Psoas muscle (tissue), 8 donors: ENCODE measurements around the gene ITIH5. TPM values are rescaled to one million over a fixed set of nuclear protein-coding genes. Genes with fewer than 3 reads are reported as not detected.

Source experiments
- ATAC-seq, 4 donors: fragments of 200-7000 bp; cut with Tn5 transposase; one replicate each; pipeline ENCODE4 v1.9.1; 2020; ENCODE audit warnings: moderate library complexity in 3 of 4, mild to moderate bottlenecking in 2 of 4
- DNase-seq, 2 donors: peaks; one replicate each; pipeline ENCODE4 v3.0.0-alpha.2; 2020
- H3K27ac ChIP-seq: fragments of 200-600 bp; one replicate; pipeline ENCODE4 v1.8.0; 2022
- H3K27me3 ChIP-seq, 3 donors: fragments of 200-600 bp in 1 of 3; one replicate each; pipeline versions ENCODE4 v1.6.1 to v1.8.0; 2013 to 2022; ENCODE audit warnings: low read length in 2 of 3, mild to moderate bottlenecking in 2 of 3, moderate library complexity in 1 of 3; ENCODE audit not compliant: insufficient read depth in 3 of 3
- H3K36me3 ChIP-seq, 2 donors: fragments of 200-600 bp in 1 of 2; one replicate each; pipeline versions ENCODE4 v1.6.1 to v1.8.0; 2013 to 2022; ENCODE audit warnings: low read depth in 1 of 2, mild to moderate bottlenecking in 1 of 2, moderate library complexity in 1 of 2; ENCODE audit not compliant: insufficient read depth in 1 of 2
- H3K4me1 ChIP-seq: fragments of 200-600 bp; one replicate; pipeline ENCODE4 v1.8.0; 2022
- H3K4me3 ChIP-seq: fragments of 200-600 bp; one replicate; pipeline ENCODE4 v1.8.0; 2022; ENCODE audit warnings: mild to moderate bottlenecking
- H3K9me3 ChIP-seq: fragments of 200-600 bp; one replicate; pipeline ENCODE4 v1.8.0; 2022
- CTCF ChIP-seq: fragments of 200-600 bp; IDR thresholded peaks from one replicate; pipeline ENCODE4 v1.8.0; 2022; ENCODE audit warnings: antibody characterized with exemption
- WGBS, 3 donors: extraction: QIAGEN DNeasy Blood & Tissue Kit; methylation state at CpG; one replicate each; pipeline versions ENCODE4 v1.1.6 to v1.1.7; 2013; 5-methylcytosine and 5-hydroxymethylcytosine counted together
- intact Hi-C, 2 donors: fragments of 100-400 bp; cut with DNase I; formaldehyde crosslinking; loops; one replicate each; pipeline versions ENCODE4 v1.11.0 to v1.14.2; 2022
- polyA plus RNA-seq, 3 donors: library from polyadenylated mRNA; stranded (reverse); fragments of 200-250 nt; gene quantifications; one replicate each; pipeline ENCODE4 v1.2.3, GENCODE V29; 2013
- total RNA-seq, 4 donors: library from RNA; stranded (reverse); fragmentation: NEBNext Ultra II Directional in 2 of 4; extraction: Animal tissue kit (Norgen Biotek cat#: 25700) in 2 of 4; gene quantifications; one replicate each; pipeline versions ENCODE4 v1.2.1 to v1.2.4, GENCODE V29; 2021 to 2023
- donor health status: healthy with polysubstance abuse.
- donor health status: DM: no; HTN: no; CAD: no; lungs with moderate emphysema.
- donor health status: Bipolar disorder and iron deficiency.
- donor health status: healthy.
- donor health status: DM: yes; HTN: yes; CAD: no.
- donor health status: DM: no; HTN: no; CAD: no.
- donor health status: DM: no; HTN: no; CAD: no.
- donor health status: DM: yes; HTN: yes; CAD: no.

The ITIH5 gene
- total and polyA plus RNA-seq, 7 donors: 1.3 to 13.0 (median 2.9) TPM

- peaks cover 0 to 6% (median 0%) of the 10 kb centered on the region in 3 donors for H3K27me3 ChIP-seq
- no peak for DNase-seq
- no peaks in the 10 kb centered on the region for H3K36me3 ChIP-seq
- TF ChIP-seq CTCF: no peak
- 25 to 54% (median 34%) methylated on average over 7 of the region's 7 CpGs for WGBS, 3 donors
- ATAC-seq: no peak
- no peaks in the 10 kb centered on the region for H3K9me3 ChIP-seq
- H3K4me1 ChIP-seq: no peaks in the 10 kb centered on the region
- H3K4me3 ChIP-seq: no peak overlapping the region
- intact Hi-C loops: no loop called here
- H3K27ac ChIP-seq: no peak overlapping the region
These were observed 14.8 kb downstream of the ITIH5 start for GRCh38 chr10:7651853-7652470.

GRCh38 chr10:7649673-7650300, 17.0 kb downstream of the ITIH5 start:
- intact Hi-C loops: no loop called here
- 40 to 50% (median 49%) methylated on average over 6 of the region's 6 CpGs for WGBS, 3 donors
- TF ChIP-seq CTCF: no peak
- Histone ChIP-seq H3K4me3 (no peak overlapping the region), H3K36me3 (no peaks in the 10 kb centered on the region), H3K27me3 (peaks cover 0 to 6% (median 0%) of the 10 kb centered on the region in 3 donors), H3K4me1 (no peaks in the 10 kb centered on the region), H3K27ac (no peak overlapping the region), H3K9me3 (no peaks in the 10 kb centered on the region)
- DNase-seq: peak in 1 of 2 donors; percentile 54
- ATAC-seq: peak in 3 of 4 donors; percentile 33 to 80 (median 68)

DNA sequence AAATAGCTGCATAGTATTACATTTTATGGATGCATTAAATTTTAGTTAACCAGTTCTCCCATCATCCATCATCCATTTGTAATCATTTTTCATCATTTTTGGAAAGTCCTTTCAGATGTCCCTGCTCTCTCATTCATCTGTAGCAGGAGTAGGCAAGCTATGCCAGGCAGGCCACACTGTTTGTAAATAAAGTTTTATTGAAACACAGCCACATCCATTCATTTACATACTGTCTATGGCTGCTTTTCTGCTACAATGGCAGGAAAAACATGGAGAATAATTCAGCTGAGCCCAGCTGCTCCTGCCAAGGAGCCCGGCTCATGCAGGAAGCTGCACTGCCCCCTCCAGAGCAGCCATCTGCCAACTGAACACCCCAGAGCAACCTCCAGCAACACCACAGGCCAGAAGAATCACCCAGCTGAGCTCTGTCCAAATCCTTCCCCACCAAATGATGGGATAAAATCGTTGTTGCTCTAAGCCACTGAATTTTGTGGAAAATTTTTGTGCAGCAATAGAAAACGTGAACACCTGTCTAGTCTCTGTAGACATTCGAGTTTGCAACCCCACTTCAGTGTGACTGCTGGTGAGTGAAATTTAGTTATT, 19.6 kb downstream of the ITIH5 start:
- ATAC-seq (no peak), DNase-seq (no peak)
- H3K27me3 ChIP-seq: no peaks in the 10 kb centered on the region
- TF ChIP-seq CTCF: no peak
- intact Hi-C loops: no loop called here
- WGBS, 3 donors: 39 to 57% (median 57%) methylated on average over 4 of the region's 4 CpGs
- no peaks in the 10 kb centered on the region for H3K4me1 ChIP-seq
- H3K27ac ChIP-seq: no peak overlapping the region
- H3K9me3 ChIP-seq: no peaks in the 10 kb centered on the region
- no peaks in the 10 kb centered on the region for H3K36me3 ChIP-seq
- H3K4me3 ChIP-seq: no peak overlapping the region

DNA sequence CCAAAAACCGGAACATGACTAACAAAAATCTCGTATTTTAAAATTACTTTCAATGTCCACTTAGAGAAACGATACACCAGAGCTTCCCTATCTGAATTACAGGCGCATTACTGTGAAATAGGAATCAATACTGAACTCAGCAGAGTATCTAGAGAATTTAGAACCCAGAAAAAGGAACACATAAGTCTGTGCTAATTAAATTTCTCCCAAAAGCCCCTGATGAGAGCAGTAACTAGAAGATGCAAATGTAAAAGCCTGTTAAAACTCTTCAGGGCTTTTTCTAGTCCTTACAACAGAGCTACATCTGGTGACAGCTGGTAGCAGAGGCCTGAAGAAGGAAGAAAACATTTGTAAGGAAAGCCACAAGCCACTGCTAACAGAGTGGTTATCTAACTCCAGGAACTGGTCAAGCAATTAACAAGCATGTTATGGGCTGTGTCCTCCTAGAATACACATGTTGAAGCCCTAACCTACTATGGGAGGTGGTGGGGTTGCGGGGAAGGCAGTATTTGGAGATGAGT, 24.2 kb downstream of the ITIH5 start:
- Histone ChIP-seq H3K4me3 (no peak overlapping the region), H3K36me3 (no peaks in the 10 kb centered on the region), H3K4me1 (no peaks in the 10 kb centered on the region), H3K9me3 (peaks cover 7% of the 10 kb centered on the region), H3K27ac (no peak overlapping the region), H3K27me3 (no peaks in the 10 kb centered on the region)
- 71 to 91% (median 84%) methylated on average over 5 of the region's 5 CpGs for WGBS, 3 donors
- intact Hi-C loops: no loop called here
- TF ChIP-seq CTCF: no peak
- no peak for DNase-seq
- no peak for ATAC-seq
